ENCODE measurements around the gene TECPR2.

- TF ChIP-seq CTCF (IDR thresholded peaks at IDR 0.05; ENCODE audit: poor library complexity) (peak; percentile 9), EZH2 (IDR thresholded peaks at IDR 0.05; ENCODE audit: borderline replicate concordance) (no peak)
These were observed 135.4 kb downstream of the TECPR2 start for GRCh38 chr14:102497998-102498677.
